NCI-H524 (cell line): Measurements from ENCODE around the gene EFNB3.

Source experiments
- DNase-seq, 2 experiments: peaks; one replicate each; lab custom pipeline; 2025; lab: John Stamatoyannopoulos, UW

EFNB3 gene, protein sequence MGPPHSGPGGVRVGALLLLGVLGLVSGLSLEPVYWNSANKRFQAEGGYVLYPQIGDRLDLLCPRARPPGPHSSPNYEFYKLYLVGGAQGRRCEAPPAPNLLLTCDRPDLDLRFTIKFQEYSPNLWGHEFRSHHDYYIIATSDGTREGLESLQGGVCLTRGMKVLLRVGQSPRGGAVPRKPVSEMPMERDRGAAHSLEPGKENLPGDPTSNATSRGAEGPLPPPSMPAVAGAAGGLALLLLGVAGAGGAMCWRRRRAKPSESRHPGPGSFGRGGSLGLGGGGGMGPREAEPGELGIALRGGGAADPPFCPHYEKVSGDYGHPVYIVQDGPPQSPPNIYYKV

DNA sequence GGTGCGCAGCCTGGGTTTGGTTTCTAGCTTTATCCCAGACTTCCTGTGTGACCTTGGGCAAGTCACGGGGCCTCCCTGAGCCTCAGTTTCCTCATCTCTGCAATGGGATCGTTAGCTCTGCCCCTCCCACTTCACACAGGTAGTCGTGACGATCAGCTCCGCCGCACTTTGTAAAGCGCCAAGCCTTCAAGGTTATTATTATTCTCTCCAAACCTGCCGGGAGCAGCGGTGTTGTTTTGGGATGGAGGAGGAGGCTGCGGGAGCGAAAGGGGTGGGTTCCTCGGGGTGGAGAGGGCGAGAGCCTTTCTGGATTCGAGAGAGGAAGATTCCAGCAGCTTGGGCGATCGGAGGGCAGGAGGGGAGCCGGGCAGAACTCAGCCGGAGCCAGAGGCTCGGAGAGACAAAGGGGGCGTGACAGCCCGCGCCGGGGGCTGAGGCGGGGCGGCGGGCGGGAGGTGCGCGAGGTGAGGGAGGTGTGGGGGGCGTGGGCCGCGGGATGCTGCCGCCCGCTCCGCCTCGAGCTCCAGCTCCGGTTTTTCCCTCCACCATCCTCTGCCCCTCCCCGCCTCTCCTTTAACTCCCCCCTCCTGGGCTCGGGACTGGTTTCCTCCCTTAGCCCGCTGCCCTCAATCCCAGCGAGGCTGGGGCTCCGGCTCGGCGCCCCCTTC is at the start of gene EFNB3:
Gene EFNB3 (plus strand): TSS at position 602 of the 668 bp plus-strand sequence. CDS start 397 bp downstream, outside the sequence.
- peak; percentile 14 to 34 for DNase-seq

DNA sequence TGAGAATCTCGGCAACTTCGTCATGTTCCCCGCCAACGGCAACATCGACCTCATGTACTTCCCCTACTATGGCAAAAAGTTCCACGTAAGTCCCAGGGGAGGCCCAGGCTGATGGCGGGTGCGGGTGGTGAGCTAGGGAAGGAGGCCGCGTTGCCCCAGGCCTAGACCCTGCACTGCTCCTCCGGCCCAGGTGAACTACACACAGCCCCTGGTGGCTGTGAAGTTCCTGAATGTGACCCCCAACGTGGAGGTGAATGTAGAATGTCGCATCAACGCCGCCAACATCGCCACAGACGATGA is 49.5 kb upstream of the EFNB3 start:
- DNase-seq: no peak

DNA sequence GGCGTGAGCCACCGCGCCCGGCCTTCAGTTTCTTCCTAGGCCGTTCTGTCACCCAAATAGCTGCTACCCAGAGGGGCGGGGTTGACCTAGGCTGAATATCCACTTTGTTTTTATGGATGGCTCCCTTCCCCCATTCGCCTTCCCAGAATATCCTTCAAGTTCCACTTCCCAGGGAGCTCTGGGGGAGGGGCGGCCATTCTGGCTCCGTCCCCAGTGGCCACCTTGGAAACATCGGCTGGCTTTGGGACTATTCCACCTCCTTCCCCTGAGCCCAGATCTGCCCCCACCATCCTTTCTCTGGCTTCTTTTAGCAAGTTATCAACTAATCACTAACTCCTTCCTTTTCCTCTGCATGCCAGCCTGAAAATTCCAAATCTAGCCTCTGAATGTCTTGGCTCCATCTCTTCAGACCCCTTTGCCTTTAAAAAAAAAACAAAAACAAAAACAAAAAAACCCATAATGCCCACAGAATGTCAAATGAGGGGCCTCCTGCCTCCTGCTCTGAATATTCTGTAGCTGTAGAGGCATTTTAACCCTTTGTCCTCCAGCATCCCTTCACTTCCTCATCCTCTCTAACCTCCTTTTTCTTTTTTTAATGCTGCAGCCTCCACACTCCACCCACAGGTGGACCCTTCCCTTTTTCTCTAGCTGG is 47.9 kb upstream of the EFNB3 start:
- no peak for DNase-seq

DNA sequence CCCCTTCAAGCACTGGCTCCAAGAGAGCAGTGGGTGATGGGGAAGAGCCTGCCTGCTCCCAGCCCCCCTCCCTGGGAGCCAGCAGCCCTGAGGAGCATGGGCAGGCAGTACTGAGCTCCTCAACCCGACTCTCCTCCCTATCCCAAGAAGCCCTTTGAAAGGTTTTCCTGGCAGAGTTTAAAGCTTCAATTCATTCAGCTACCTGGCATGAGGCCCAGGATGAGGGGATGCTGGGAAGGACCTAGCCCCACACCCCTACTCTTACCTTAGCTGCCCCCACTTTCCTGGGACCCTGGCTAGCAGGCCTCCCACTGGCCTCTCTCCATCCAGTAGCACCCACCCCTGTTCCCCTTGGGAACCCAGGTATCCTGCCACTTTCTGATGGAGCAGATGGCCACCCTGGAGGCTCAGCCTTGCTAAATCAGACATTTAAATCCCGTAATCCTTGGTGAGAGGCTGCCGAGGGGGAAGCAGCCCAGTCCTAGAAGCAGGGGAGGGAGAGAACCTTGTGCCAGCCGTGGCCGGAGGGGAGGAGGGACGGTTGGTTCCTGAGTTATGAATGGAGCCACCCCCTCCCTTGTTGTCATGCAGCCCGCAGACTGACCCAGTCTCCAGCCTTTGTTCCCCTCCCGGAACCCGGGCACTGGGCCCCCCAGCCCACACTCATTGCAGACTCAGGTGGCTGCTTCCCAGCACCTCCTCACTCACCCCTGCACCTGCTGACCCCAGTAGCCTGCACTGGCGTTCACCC is 37.2 kb upstream of the EFNB3 start:
- DNase-seq: peak; percentile 78 to 83

DNA sequence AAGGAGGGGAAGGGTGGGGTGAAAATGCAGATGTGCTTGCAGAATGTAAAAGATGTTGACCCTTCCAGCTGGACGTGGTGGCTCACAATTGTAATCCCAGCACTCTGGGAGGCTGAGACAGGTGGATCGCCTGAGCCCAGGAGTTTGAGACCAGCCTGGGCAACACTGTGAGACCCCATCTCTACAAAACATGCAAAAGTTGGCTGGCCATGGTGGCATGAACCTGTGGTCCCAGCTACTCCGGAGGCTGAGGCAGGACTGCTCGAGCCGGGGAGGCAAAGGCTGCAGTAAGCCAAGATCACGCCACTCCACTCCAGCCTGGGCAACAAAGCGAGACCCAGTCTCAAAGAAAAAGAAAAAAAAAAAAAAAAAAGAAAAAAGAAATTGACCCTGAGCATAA is 36.5 kb upstream of the EFNB3 start:
- DNase-seq: no peak

DNA sequence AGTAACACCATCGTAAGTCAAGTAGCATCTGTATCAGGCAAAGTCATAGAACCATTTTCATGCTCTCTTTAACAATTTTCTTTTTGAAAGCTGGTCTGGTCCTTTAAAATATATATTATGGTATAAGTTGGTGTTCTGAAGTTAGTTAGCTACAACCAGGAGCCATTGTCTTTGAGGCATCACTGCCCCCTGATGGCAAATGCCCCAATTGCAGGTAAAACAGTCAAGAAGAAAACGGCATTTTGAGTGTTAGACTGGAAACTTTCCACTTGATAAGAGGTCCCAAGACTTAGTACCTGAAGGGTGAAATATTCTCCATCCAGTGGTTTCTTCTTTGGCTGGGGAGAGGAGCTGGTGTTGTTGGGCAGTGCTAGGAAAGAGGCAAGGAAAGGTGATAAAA is 31.8 kb upstream of the EFNB3 start:
- DNase-seq: no peak

DNA sequence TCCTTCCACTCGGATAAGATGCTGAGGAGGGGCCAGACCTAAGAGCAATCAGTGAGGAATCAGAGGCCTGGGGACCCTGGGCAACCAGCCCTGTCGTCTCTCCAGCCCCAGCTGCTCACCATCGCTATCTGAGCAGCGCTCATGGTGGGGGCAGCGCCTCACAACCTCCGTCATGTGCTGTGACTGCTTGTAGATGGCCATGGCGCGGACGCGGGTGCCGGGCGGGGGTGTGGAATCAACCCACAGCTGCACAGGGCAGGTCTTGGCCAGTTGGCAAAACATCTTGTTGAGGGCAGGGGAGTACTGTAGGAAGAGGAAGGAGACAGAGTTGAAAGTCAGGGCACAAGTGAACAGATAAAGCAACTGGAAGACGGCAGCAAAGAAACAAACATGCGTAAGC is 30.1 kb upstream of the EFNB3 start:
- DNase-seq: no peak

DNA sequence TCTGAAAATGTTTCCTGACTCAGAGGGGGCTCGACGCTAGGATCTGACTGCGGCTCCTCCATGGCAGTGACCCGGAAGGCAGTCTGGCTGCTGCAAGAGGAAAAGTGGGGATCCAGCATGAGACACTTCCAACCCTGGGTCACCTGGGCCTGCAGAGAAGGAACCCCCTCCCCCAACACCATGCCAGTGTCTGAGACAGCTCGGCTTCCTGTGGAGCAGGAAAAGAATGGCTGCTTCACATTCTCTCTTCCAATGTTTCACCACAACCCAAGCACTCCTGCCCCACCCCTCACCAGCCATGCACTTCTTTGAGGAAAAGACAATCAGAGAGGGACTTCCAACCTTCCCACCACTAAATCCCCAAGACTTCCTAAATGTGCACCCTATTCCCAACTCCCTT is 28.5 kb upstream of the EFNB3 start:
- DNase-seq: no peak

DNA sequence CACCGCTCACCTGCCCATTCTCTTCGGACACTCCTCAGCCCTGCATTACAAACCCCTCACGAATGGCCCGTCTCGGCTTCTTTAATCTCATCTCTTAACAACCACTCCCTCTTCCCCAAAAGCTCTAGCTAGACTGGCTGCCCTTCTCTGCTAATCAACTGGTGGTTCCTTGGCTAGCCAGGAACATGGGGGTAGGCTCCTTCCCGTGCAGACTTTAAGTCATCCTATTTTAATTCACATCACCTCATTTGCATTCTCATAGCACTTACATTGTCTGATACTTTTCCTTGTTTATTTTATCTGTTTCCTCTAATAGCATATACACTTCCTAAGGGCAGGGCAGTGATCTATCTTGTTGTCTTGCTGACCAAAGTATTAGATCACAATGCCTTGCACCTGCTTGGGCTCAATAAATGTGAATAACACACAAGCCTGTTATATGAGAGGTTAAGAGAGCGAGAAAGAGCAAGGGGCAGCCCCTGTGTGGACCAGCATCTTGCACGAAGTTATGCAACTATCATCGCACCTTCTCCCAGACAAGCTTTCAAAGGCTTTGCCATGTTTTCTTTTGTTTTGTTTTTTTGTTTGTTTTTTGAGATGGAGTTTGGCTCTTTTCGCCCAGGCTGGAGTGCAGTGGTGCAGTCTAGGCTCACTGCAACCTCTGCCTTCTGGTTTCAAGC is 27.5 kb upstream of the EFNB3 start:
- DNase-seq: no peak

DNA sequence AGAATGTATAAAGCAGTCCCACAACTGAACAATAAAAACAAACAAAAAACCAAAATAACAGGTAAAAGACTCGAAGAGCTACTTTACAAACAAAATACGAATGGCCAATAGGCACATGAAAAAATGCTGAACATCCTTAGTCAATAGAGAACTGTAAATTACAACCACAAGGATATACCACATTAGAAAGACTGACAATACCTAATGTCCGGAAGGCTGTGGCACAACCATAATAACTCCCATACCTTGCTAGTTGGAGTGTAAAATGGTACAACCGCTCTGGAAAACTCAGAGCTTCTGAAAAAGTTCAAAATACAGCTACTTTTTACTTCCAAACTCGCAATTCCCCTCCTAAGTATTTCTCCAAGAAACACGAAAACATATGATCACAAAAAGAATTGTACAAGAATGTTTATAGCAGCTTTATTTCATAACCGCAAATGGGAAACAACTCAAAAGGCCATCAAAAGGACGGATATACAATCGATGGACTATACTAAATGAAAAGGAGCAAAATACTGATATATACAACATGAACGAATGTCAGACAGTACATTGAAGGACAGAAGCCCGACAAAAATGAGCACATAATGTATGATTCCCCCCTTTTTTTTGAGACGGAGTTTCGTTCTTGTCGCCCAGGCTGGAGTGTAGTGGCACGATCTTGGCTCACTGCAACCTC is 20.0 kb upstream of the EFNB3 start:
- no peak for DNase-seq

DNA sequence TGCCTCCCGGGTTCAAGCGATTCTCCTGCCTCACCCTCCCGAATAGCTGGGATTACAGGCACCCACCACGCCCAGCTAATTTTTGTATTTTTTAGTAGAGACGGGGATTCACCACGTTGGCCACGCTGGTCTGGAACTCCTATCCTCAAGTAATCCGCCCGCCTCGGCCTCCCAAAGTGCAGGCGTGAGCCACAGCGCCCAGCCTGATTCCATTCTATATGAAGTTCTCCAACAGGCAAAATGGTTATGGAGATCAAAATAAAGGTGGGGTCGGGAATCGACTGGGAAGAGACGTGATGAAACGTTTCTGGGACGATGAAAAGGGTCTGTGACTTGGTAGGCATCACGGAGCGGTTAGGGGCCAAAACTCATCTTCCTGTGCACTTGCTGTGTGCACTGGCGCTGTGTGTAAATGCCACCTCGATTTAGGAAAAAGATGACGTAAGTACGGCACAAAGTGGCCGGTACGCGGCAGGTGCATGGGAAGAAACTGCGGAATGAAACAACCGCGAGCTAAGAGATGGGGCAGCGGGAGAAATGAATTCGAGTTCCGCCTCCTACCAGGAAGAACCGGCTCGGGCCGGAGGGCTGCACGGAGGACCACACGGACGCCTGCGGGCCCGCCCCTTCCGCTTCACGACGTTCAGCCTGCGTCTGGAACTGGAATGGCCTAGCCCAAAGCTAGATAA is 19.3 kb upstream of the EFNB3 start:
- peak; percentile 61 to 73 for DNase-seq

DNA sequence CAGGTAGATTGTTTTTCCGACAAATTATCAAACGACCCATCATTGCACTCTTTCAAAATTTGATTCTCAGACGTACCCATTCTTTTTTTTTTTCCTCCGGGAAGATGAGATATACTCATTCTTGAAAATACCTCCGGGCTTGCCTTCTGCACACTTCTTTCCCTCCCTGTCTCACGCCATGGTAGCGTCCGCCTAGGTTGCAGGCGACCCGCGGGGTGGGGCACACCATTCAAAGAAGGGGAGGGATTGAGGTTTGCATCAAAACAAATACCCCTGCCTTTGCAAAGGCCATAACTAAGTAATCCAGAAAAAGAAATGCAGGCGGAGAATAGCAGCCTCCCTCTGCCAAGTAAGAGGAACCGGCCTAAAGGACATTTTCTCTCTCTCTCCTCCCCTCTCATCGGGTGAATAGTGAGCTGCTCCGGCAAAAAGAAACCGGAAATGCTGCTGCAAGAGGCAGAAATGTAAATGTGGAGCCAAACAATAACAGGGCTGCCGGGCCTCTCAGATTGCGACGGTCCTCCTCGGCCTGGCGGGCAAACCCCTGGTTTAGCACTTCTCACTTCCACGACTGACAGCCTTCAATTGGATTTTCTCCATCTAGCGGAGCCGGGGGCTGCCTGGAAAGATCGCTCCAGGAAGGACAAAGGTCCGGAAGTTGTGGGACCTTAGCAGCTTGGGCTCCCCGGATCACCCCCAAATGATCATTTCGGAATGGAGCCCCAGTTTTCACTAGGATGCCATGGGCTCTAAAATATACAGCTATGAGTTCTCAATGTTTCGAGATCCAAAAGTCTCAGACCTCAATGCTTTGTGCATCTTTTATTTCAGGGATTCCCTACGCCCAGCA is 18.6 kb upstream of the EFNB3 start:
- peak in 1 of 2 experiments; percentile 73 for DNase-seq

DNA sequence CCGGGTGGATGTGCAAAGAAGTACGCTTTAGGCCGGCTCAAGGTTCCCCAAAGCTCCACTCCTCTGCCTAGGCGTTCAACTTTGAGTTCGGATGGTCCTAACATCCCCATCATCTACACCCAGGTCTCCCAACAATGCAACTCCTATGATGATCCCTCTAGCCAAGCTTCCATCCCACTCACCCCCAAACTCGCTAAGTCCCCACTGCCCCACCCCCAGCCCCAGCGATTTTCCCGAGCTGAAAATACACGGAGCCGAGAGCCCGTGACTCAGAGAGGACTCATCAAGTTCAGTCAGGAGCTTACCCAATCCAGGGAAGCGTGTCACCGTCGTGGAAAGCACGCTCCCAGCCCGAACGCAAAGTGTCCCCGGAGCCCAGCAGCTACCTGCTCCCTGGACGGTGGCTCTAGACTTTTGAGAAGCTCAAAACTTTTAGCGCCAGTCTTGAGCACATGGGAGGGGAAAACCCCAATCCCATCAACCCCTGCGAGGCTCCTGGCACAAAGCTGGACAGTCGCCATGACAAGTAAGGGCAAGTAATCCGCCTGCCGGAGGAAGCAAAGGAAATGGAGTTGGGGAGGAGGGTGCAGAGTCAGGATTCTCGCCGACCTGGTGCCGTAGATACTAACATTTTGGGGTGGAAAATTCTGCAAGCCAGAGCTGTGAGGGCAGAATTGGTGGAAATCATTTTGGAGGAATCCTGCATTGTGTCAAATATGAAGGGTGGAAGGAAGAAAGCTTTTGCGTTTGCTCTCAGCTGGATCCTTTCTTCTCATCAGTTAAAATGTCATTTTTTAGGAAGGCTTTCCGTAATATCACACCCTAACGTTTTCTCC is 17.7 kb upstream of the EFNB3 start, which contains the start of gene TP53:
Gene TP53 (minus strand): TSS at position 419 of the 836 bp plus-strand sequence. CDS start 10,896 bp downstream, outside the sequence.
- DNase-seq: peak; percentile 51 to 82

DNA sequence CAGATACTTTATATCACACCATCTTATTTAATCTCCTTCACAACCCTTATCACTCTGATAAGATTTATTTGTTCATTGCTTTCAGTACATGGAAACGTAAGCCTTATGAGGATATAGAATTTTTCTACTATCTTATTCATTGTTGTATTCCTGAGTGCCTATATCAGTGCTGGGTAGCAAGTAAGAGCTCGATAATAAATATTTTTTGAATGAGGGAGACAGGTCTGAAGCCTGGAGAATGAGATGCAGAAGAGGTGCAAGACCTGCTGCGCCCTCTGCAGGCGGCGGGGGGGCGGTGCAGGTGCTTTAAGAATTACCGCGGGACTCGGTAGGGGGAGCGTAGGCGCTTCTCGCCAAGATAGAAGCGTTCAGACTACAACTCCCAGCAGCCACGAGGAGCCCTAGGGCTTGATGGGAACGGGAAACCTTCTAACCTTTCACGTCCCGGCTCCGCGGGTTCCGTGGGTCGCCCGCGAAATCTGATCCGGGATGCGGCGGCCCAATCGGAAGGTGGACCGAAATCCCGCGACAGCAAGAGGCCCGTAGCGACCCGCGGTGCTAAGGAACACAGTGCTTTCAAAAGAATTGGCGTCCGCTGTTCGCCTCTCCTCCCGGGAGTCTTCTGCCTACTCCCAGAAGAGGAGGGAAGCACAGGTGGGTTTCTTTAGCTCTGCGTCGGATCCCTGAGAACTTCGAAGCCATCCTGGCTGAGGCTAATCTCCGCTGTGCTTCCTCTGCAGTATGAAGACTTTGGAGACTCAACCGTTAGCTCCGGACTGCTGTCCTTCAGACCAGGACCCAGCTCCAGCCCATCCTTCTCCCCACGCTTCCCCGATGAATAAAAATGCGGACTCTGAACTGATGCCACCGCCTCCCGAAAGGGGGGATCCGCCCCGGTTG is 16.8 kb upstream of the EFNB3 start, which contains the start of gene WRAP53:
Gene WRAP53 (plus strand): TSS at position 570 of the 900 bp plus-strand sequence. CDS start 172 bp downstream, at position 742.
- DNase-seq: peak; percentile 89 to 91

DNA sequence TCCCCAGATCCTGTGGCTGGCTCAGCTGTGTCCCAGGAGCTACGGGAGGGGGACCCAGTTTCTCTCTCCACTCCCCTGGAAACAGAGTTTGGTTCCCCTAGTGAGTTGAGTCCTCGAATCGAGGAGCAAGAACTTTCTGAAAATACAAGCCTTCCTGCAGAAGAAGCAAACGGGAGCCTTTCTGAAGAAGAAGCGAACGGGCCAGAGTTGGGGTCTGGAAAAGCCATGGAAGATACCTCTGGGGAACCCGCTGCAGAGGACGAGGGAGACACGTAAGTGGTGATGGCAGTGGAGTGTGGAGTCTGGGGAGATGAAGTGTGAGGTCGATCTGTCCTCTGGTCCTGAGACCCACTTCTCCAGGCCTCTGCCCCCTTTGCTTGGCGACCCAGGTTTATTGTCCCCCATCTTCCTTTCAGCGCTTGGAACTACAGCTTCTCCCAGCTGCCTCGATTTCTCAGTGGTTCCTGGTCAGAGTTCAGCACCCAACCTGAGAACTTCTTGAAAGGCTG is 16.1 kb upstream of the EFNB3 start:
- DNase-seq: no peak

DNA sequence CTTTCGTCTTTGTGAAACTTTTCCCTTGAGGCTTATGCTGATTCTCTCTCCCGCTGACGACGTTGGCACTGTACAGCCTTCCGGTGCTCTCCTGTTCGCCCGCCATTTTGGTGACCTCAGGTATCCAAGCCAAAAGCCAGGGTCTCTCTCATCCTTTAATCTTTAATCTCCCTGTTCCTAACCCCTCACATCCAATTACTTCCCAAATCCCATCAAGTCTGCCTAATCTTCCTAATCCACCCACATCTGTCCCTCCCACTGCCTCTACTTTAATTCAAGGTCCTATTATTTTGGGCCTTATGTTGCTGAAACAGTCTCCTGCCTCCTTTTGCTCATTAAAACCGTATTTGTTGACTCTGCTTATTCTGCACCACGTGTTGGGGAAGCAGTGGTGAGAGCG is 9.4 kb upstream of the EFNB3 start:
- DNase-seq: peak; percentile 32 to 62
